HepG2 (cell line): ENCODE data around the gene YPEL4. TPM values are rescaled to one million over a fixed set of nuclear protein-coding genes. Genes with fewer than 3 reads are reported as not detected.
A peak's percentile ranks its signal among the peaks of the same experiment; 100 is the strongest.

ENCODE experiments used
- CHD4 ChIP-seq: fragments of 200-600 bp; sonication (generic); IDR thresholded peaks from 2 replicates; pipeline ENCODE4 v1.7.0; 2017; ENCODE audit warnings: mild to moderate bottlenecking, low read length, borderline replicate concordance
- DMAP1 ChIP-seq: IDR thresholded peaks from 2 replicates; pipeline ENCODE4 v1.6.1; 2016
- FOXM1 ChIP-seq: sonication (generic); formaldehyde crosslinking; IDR thresholded peaks from 2 replicates; pipeline ENCODE4 v1.5.0; 2020; ENCODE audit warnings: missing genetic modification reagents
- MAFF ChIP-seq: IDR thresholded peaks from 2 replicates; pipeline ENCODE4 v1.6.1; 2011; ENCODE audit warnings: low read depth, low read length, improper control_type of control experiment
- MAZ ChIP-seq, 2 experiments: sonication (generic) in 1 of 2; formaldehyde crosslinking in 1 of 2; IDR thresholded peaks; 2 replicates each; pipeline versions ENCODE4 v1.5.0 to v1.6.1; 2012 to 2020; ENCODE audit warnings: low read depth in 2 of 2, mild to moderate bottlenecking in 2 of 2, borderline replicate concordance in 1 of 2, improper control_type of control experiment in 1 of 2, low read length in 1 of 2, missing genetic modification reagents in 1 of 2, moderate library complexity in 1 of 2
- MED1 ChIP-seq: sonication (generic); formaldehyde crosslinking; IDR thresholded peaks from 2 replicates; pipeline ENCODE4 v1.4.0; 2020; ENCODE audit warnings: missing genetic modification reagents
- TEAD3 ChIP-seq: optimal IDR thresholded peaks from 2 replicates; pipeline ENCODE3; 2016; ENCODE audit warnings: borderline replicate concordance
- ZNF468 ChIP-seq: sonication (generic); formaldehyde crosslinking; IDR thresholded peaks from 2 replicates; pipeline ENCODE4 v1.8.0; 2022; ENCODE audit warnings: mild to moderate bottlenecking, moderate library complexity, missing genetic modification reagents
- ZNF703 ChIP-seq: sonication (generic); formaldehyde crosslinking; IDR thresholded peaks from 2 replicates; pipeline ENCODE4 v1.5.1; 2020; ENCODE audit warnings: missing genetic modification reagents, mild to moderate bottlenecking, moderate library complexity, borderline replicate concordance
- polyA plus RNA-seq, 8 experiments: library from polyadenylated mRNA; depleted of rRNA in 3 of 8; stranded (reverse) in 7 of 8; unstranded in 1 of 8; fragments of >200 nt; fragmentation: Illumina TruSeq in 4 of 8; extraction: Trizol in 4 of 8; gene quantifications; 2 replicates each; pipeline versions ENCODE4 v1.2.1 to v1.2.3, GENCODE V29; 2011 to 2016; ENCODE audit warnings: low read depth in 4 of 8, missing spikeins in 1 of 8, mixed read lengths in 1 of 8; ENCODE audit not compliant: insufficient read depth in 1 of 8
- total RNA-seq, 5 experiments: library from RNA; depleted of rRNA; stranded (reverse); fragments of >200 nt; fragmentation: Illumina TruSeq; extraction: Trizol; gene quantifications; 2 replicates each; pipeline ENCODE4 v1.2.3, GENCODE V29; 2016; ENCODE audit warnings: low read depth in 1 of 5
- TF ChIP-seq, protein P1 (sequence below): IDR thresholded peaks from 2 replicates; pipeline ENCODE4 v1.6.1; 2016; ENCODE audit warnings: low read depth, missing genetic modification reagents, missing compliant biosample characterization
- TF ChIP-seq, protein P2 (sequence below): sonication (generic); formaldehyde crosslinking; IDR thresholded peaks from 2 replicates; pipeline ENCODE4 v1.4.0; 2020; ENCODE audit warnings: missing genetic modification reagents, borderline replicate concordance
- TF ChIP-seq, protein P3 (sequence below): sonication (generic); formaldehyde crosslinking; IDR thresholded peaks from 2 replicates; pipeline ENCODE4 v1.5.1; 2020; ENCODE audit warnings: mild to moderate bottlenecking, missing genetic modification reagents, moderate library complexity
- TF ChIP-seq, protein P4 (sequence below): sonication (generic); formaldehyde crosslinking; conservative IDR thresholded peaks from 2 replicates; pipeline ENCODE4 v1.4.0; 2020; ENCODE audit warnings: missing genetic modification reagents

The YPEL4 gene
- total and polyA plus RNA-seq, 2 of the 13 experiments (the other 11 are each of a cell fraction or from before 2014, with no cell fraction given) = 0.04 TPM; not detected in 1

DNA sequence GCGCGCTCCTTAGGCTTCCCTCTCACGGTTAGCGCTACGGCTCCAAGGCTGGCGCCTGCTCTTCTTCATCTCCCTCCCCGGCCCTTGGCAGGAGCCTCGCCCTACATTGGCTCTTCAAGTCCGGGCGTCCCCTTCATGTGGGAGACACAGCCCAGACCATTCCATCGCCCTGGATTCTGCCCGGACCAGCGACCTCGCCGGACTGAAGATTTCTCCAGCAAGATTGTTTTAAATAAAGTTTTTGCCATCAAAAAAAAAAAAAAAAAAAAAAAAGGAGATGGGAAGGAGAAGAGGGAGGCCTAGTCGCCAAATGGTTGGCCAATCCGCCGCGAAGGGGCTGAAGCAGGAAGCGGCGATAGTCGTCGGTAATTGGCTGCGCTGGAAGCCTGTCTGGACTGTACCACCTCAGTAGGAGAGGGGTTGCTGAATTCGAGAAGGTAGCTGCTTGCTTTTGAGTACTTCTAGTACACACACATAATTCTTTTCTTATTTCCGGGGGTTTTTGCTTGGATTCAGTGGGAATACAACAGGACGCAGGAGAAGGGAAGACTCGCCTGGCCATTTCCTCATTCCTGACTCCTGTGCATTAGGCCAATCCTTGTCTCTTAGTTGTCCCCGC, 17.5 kb upstream of the YPEL4 start (continued):
- TF ChIP-seq, protein P1, sequence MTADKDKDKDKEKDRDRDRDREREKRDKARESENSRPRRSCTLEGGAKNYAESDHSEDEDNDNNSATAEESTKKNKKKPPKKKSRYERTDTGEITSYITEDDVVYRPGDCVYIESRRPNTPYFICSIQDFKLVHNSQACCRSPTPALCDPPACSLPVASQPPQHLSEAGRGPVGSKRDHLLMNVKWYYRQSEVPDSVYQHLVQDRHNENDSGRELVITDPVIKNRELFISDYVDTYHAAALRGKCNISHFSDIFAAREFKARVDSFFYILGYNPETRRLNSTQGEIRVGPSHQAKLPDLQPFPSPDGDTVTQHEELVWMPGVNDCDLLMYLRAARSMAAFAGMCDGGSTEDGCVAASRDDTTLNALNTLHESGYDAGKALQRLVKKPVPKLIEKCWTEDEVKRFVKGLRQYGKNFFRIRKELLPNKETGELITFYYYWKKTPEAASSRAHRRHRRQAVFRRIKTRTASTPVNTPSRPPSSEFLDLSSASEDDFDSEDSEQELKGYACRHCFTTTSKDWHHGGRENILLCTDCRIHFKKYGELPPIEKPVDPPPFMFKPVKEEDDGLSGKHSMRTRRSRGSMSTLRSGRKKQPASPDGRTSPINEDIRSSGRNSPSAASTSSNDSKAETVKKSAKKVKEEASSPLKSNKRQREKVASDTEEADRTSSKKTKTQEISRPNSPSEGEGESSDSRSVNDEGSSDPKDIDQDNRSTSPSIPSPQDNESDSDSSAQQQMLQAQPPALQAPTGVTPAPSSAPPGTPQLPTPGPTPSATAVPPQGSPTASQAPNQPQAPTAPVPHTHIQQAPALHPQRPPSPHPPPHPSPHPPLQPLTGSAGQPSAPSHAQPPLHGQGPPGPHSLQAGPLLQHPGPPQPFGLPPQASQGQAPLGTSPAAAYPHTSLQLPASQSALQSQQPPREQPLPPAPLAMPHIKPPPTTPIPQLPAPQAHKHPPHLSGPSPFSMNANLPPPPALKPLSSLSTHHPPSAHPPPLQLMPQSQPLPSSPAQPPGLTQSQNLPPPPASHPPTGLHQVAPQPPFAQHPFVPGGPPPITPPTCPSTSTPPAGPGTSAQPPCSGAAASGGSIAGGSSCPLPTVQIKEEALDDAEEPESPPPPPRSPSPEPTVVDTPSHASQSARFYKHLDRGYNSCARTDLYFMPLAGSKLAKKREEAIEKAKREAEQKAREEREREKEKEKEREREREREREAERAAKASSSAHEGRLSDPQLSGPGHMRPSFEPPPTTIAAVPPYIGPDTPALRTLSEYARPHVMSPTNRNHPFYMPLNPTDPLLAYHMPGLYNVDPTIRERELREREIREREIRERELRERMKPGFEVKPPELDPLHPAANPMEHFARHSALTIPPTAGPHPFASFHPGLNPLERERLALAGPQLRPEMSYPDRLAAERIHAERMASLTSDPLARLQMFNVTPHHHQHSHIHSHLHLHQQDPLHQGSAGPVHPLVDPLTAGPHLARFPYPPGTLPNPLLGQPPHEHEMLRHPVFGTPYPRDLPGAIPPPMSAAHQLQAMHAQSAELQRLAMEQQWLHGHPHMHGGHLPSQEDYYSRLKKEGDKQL = no peak
- TF ChIP-seq TEAD3 (CRISPR knock-in tag) (peak; percentile 75), MED1 (no peak), CHD4 (no peak), ZNF468 (CRISPR knock-in tag) (no peak), DMAP1 (CRISPR knock-in tag) (peak; percentile 74; the same call in 1 of the 2 replicates), MAFF (no peak), MAZ (IDR thresholded peaks at IDR 0.05; ENCODE audit: borderline replicate concordance, low read depth, low read length) (no peak), MAZ (CRISPR knock-in tag; IDR thresholded peaks at IDR 0.05; ENCODE audit: low read depth) (no peak), FOXM1 (CRISPR knock-in tag) (no peak), ZNF703 (CRISPR knock-in tag) (no peak)
- TF ChIP-seq, protein P2, sequence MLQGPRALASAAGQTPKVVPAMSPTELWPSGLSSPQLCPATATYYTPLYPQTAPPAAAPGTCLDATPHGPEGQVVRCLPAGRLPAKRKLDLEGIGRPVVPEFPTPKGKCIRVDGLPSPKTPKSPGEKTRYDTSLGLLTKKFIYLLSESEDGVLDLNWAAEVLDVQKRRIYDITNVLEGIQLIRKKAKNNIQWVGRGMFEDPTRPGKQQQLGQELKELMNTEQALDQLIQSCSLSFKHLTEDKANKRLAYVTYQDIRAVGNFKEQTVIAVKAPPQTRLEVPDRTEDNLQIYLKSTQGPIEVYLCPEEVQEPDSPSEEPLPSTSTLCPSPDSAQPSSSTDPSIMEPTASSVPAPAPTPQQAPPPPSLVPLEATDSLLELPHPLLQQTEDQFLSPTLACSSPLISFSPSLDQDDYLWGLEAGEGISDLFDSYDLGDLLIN (CRISPR knock-in tag) = no peak
- TF ChIP-seq, protein P3, sequence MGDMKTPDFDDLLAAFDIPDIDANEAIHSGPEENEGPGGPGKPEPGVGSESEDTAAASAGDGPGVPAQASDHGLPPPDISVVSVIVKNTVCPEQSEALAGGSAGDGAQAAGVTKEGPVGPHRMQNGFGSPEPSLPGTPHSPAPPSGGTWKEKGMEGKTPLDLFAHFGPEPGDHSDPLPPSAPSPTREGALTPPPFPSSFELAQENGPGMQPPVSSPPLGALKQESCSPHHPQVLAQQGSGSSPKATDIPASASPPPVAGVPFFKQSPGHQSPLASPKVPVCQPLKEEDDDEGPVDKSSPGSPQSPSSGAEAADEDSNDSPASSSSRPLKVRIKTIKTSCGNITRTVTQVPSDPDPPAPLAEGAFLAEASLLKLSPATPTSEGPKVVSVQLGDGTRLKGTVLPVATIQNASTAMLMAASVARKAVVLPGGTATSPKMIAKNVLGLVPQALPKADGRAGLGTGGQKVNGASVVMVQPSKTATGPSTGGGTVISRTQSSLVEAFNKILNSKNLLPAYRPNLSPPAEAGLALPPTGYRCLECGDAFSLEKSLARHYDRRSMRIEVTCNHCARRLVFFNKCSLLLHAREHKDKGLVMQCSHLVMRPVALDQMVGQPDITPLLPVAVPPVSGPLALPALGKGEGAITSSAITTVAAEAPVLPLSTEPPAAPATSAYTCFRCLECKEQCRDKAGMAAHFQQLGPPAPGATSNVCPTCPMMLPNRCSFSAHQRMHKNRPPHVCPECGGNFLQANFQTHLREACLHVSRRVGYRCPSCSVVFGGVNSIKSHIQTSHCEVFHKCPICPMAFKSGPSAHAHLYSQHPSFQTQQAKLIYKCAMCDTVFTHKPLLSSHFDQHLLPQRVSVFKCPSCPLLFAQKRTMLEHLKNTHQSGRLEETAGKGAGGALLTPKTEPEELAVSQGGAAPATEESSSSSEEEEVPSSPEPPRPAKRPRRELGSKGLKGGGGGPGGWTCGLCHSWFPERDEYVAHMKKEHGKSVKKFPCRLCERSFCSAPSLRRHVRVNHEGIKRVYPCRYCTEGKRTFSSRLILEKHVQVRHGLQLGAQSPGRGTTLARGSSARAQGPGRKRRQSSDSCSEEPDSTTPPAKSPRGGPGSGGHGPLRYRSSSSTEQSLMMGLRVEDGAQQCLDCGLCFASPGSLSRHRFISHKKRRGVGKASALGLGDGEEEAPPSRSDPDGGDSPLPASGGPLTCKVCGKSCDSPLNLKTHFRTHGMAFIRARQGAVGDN (CRISPR knock-in tag) = peak; percentile 57; the same call in 1 of the 2 replicates
- TF ChIP-seq, protein P4, sequence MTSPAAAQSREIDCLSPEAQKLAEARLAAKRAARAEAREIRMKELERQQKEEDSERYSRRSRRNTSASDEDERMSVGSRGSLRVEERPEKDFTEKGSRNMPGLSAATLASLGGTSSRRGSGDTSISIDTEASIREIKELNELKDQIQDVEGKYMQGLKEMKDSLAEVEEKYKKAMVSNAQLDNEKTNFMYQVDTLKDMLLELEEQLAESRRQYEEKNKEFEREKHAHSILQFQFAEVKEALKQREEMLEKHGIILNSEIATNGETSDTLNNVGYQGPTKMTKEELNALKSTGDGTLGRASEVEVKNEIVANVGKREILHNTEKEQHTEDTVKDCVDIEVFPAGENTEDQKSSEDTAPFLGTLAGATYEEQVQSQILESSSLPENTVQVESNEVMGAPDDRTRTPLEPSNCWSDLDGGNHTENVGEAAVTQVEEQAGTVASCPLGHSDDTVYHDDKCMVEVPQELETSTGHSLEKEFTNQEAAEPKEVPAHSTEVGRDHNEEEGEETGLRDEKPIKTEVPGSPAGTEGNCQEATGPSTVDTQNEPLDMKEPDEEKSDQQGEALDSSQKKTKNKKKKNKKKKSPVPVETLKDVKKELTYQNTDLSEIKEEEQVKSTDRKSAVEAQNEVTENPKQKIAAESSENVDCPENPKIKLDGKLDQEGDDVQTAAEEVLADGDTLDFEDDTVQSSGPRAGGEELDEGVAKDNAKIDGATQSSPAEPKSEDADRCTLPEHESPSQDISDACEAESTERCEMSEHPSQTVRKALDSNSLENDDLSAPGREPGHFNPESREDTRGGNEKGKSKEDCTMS (CRISPR knock-in tag) = no peak
